Dedifferentiated amniotic fluid mesenchymal stem cell (primary cell): ENCODE results near the gene FAM32A.
"Not testable (repeated sequence)": the region's sequence is repeated elsewhere in the genome, so short reads cannot be mapped to it uniquely, and the experiment has no call there.

Experiments
- DNase-seq: peaks from one replicate; pipeline ENCODE4 v3.0.0-alpha.2; 2016; ENCODE audit errors: extremely low spot score

Gene FAM32A

GRCh38 chr19:16164222-16164890, 20.9 kb upstream of the FAM32A start:
- DNase-seq: no peak

- DNase-seq: no peak
These were observed 18.8 kb upstream of the FAM32A start for GRCh38 chr19:16166417-16166816.

DNA sequence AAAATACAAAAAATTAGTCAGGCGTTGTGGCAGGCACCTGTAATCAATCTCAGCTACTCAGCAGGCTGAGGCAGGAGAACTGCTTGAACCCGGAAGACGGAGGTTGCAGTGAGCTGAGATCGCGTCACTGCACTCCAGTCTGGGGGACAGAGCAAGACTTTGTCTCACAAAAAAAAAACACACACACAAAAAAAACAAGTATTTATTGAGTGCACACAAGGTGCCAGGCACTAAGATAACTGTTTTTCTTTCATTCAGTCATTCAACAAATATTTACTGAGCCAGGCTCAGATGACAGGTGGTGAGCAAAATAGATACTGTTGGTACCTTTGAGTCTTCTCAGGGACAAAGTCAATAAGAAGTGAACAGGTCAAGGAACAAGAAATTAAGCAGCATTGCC, 18.2 kb upstream of the FAM32A start:
- DNase-seq: no peak

DNA sequence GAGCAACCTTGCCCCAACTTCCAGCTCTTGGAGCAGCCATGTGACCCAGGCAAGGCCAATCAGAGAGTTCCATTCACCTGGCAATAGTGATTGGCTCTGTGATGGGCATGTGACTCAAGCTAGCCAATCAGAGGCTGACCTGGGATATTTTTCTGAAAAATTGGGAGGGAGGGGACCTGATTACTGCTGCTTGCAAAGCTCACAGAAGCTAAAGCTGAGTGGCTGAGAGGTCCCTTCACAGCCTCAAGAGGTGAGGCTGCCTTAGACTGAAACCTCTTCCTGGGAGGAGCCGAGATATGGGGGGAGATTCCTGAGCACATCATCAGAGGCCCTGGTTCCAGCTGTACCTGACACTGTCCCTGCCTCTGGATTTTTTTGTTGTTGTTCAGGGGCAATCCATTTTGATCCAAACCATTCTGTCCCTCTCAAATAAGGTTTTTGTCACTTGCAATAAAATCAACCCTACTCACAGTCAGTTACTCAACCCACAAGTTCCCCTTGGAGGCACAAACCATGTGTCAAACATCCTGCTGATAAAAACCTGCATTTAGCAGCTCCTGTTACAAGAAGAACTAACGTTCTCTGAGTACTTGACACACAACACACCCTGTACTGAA, 16.6 kb upstream of the FAM32A start:
- no peak for DNase-seq

DNA sequence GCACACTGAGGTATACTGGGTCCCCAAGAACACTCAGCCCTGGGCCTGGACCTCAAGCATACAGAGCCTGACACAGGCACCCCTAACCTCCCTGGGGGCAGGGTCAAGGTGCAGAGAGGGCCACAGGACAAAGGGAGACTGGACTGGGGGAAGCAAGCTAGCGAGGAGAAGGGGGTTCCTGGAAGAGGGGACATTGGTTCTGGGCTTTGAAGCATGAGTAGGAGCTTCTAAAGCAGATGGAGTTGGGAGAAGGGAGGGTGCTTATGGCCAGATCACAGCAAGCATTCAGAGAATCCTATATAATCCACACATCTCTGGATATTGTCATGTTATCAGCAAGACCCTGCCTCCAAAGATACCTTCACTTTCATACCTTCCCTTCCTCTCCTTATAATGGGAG, 15.1 kb upstream of the FAM32A start:
- no peak for DNase-seq

DNA sequence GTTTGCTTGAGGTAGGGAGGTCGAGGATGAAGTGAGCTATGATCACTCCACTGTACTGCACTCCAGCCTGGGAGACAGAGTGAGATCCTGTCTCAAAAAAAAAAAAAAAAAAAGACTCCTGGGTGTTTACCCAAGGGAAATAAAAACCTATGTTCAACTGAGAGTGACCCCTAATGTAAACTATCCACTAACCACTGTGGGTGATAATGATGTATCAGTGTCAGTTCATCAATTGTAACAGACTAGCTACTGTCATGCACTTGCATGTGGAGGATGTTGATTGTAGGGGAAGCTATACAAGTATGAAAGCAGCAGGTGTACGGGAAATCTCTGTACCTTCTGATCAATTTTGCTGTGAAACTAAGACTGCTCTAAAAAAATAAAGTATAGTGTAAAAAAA, 9.3 kb upstream of the FAM32A start:
- no peak for DNase-seq

- DNase-seq: not testable (repeated sequence)
These were observed 6.3 kb upstream of the FAM32A start for GRCh38 chr19:16178866-16179265.

- peak; percentile 96 for DNase-seq
These were observed 4.6 kb upstream of the FAM32A start for GRCh38 chr19:16180611-16181010.

GRCh38 chr19:16184665-16185122, 516 bp upstream of the FAM32A start:
- DNase-seq: no peak

DNA sequence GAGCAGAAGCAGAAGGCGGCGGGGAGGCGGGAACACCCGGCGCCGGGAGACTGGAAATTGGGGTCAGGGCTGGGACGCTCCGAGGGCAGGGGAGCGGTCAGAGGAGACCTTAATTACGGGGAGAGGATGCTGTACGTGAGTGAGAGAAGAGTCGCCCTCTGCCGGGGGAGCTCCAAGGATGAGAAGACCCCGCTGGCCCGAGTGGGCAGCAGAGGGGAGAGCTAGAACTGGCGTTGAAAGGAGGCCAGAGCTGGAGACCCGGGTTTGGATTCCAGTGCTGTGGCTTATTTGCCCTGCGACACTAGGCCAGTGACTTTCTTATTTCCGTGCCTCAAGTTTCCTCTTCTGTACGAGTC, 536 bp downstream of the FAM32A start:
- peak; percentile 16 for DNase-seq

- no peak for DNase-seq
These were observed 3.3 kb downstream of the FAM32A start for GRCh38 chr19:16188521-16188920.

DNA sequence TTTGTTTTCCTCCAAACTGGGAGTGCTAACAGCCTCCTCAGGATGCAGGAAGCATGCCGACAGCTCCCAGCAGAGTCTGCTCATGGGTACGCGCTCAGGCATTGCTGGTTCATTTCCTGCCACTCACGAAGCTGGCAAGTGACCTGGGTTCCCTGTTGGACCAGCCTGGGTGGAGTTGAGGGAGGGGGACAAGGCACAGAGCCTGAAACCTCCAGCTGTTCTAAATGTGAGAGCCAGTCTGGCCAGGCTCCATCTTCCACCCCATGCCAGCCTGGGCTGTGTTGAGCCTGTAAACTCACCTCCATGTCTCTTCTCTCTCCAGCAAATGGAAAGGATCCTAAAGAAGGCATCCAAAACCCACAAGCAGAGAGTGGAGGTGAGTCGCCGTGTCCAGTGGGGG, 5.0 kb downstream of the FAM32A start:
- DNase-seq: no peak

DNA sequence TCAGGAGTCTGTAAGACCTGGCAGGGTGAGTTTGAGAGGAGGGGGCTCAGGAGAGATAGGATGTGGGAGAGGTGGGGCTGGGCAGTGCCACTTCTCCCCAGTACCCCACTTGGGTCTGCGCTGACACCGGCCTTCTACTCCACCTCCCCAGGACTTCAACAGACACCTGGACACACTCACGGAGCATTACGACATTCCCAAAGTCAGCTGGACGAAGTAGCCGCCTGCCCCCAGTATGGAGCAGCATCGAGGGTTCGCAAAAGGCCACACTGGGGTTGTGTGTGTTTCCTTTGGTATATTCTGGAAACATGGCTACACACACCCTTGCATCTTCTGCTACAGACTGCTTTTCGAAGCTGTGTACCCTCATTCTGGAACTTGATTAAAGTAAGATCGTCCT, 5.5 kb downstream of the FAM32A start:
- DNase-seq: no peak

DNA sequence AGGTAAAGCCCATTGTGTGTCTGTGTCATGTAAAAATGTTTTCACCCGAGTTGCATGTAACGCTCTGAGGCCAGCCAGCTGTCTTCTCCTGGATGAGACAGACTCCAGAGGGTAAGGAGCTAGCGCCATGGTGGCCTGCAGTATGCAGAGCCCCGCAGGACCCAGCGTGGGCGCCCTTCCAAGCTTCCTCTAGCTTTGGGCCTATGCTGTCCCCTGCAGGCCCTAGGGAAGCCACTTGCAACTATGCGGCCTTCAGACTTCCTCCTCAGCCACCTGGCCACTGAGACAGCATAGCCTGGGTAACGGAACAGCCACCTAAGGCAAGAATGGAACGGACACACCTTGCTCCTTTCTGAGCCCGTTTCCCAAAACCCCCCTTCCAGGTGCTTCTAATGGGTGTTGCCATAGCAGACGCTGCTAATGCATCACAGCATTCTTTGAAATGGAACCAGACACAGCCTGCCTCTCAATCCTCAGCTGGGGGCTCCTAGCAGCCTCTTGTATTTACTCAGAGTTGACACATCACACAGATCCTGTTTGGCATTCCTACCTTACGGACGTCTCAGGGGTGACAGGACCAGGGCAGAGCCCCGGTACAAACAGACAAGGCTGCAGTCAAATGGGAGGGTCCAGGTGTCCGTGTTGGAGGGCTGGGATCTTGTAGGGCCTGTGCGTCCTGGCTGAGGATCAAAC, 6.2 kb downstream of the FAM32A start:
- no peak for DNase-seq

GRCh38 chr19:16193466-16193865, 8.3 kb downstream of the FAM32A start:
- DNase-seq: peak; percentile 6

- DNase-seq: peak; percentile 42
These were observed 12.0 kb downstream of the FAM32A start for GRCh38 chr19:16197188-16197621.

DNA sequence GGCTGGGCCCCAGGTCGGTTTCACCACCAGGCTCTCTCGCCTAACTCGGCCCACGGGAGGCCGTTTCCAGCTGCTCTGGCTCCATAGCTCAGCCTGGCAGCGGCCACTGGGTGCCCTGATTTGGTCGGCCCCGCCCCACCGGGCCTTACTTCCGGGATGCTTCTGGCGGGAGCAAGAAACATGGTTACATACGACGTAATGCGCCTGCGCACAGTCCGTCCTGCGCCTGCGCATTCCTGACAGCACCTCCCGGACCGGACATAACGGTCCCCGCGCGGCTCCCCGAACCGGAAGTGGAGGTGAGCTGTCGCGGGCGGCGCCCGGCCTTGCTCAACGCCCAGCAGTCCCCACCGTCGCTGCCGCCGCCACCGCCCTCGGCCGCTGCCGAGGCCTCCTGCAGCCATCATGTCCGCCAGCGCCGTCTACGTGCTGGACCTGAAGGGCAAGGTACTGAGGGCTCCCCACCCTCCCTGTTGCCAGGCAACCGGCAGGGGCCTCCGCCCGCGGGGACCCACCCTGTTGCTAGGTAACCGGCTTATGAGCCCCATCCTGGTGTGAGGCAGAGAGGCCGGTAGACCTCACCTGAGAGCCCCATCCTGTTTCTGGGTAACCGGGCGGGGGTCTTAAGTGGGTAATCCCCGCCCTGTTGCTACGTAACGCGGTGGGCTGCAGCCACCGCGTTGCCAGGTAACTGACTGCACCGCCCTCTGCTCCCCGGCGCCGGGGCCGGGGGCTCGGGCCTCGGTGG, 12.6 kb downstream of the FAM32A start, which contains the start of gene AP1M1:
TSS of gene AP1M1 (plus strand) at position 290 of the 748 bp plus-strand sequence. CDS start at position 406, 116 bp downstream.
- DNase-seq: peak; percentile 96

GRCh38 chr19:16198370-16198651, 13.1 kb downstream of the FAM32A start:
- DNase-seq: no peak

DNA sequence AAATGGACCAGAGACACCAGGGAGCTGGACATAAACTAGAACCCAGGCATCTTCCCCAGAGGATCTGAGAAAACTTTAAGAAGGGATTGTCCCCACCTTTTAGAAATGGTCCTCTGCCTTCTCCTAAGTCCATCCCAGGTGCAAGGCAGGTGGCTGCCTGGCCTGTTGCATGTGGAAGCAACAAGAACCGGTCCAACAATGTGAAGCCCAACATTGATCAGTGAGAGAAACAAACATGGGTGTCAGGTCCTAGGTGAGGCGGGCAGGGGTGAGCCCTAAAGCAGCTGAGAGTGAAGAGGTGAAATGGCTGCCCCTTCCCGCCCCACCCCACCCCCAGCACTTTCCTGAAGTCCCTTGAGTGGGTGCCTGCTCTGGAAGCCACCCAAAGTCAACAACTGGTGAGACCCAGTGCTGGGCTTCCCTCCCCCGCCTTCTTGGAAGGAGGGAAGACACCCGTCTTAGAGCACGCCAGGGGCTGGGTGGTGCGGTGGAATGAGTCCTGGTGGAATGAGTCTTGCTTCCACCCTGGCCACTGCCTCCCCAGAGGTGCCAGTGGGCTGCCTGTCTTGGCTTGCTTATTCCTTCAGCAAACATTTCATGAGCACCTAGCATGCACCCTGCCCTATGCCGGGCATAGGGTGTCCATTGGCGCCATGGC, 14.2 kb downstream of the FAM32A start:
- DNase-seq: no peak

- no peak for DNase-seq
These were observed 15.1 kb downstream of the FAM32A start for GRCh38 chr19:16200038-16201010.

- no peak for DNase-seq
These were observed 15.8 kb downstream of the FAM32A start for GRCh38 chr19:16201011-16201391.
